K562 (cell line): Measurements from ENCODE around the gene ANO7. TPM values are rescaled to one million over a fixed set of nuclear protein-coding genes. Genes with fewer than 3 reads are reported as not detected.

Experiments
- ATF7 ChIP-seq: fragments of 450-650 bp; IDR thresholded peaks from 2 replicates; pipeline ENCODE4 v1.7.1; 2014; ENCODE audit warnings: mild to moderate bottlenecking, moderate library complexity
- COPS2 ChIP-seq: fragments of 450-650 bp; conservative IDR thresholded peaks from 2 replicates; pipeline ENCODE4 v1.6.1; 2016; ENCODE audit warnings: mild to moderate bottlenecking, moderate library complexity
- FIP1L1 ChIP-seq: fragments of 200-400 bp; formaldehyde crosslinking; IDR thresholded peaks from 2 replicates; pipeline ENCODE4 v1.6.1; 2018; ENCODE audit warnings: mild to moderate bottlenecking, low read depth, low read length; ENCODE audit not compliant: poor library complexity, severe bottlenecking
- KLF10 ChIP-seq: fragments of 250-450 bp; sonication (Bioruptor Pico); IDR thresholded peaks from 2 replicates; pipeline ENCODE4 v1.6.1; 2021; ENCODE audit warnings: matching md5 sums
- NFATC3 ChIP-seq: fragments of 450-650 bp; IDR thresholded peaks from 2 replicates; pipeline ENCODE4 v1.6.1; 2017; ENCODE audit warnings: mild to moderate bottlenecking
- POLR3G ChIP-seq: IDR thresholded peaks from 2 replicates; pipeline ENCODE4 v1.6.1; 2011; ENCODE audit not compliant: insufficient read length, insufficient replicate concordance; ENCODE audit errors: extremely low read depth
- SMAD4 ChIP-seq: fragments of 250-450 bp; sonication (Bioruptor Pico); conservative IDR thresholded peaks from 2 replicates; pipeline ENCODE4 v1.8.0; 2021; ENCODE audit warnings: inconsistent platforms, mild to moderate bottlenecking, moderate library complexity
- TEAD4 ChIP-seq, 2 experiments: sonication (generic) in 1 of 2; formaldehyde crosslinking in 1 of 2; IDR thresholded peaks; 2 replicates each; pipeline versions ENCODE4 v1.6.1 to v1.8.0; 2012 to 2022; ENCODE audit warnings: borderline replicate concordance in 1 of 2, inconsistent platforms in 1 of 2, low read length in 1 of 2, mild to moderate bottlenecking in 1 of 2, missing genetic modification reagents in 1 of 2
- THRAP3 ChIP-seq: fragments of 450-650 bp; IDR thresholded peaks from 2 replicates; pipeline ENCODE4 v1.6.1; 2016; ENCODE audit warnings: mild to moderate bottlenecking, inconsistent platforms, borderline replicate concordance
- ZNF124 ChIP-seq: sonication (generic); formaldehyde crosslinking; IDR thresholded peaks from 2 replicates; pipeline ENCODE4 v1.8.1; 2022; ENCODE audit warnings: missing genetic modification reagents
- ZNF197 ChIP-seq: fragments of 200-800 bp; sonication (Bioruptor generic); IDR thresholded peaks from 2 replicates; pipeline ENCODE4 v1.6.1; 2016; ENCODE audit warnings: low read depth, missing genetic modification characterization, missing compliant biosample characterization
- ZNF436 ChIP-seq: fragments of 250-450, 450-650 bp; sonication (Bioruptor Pico); formaldehyde crosslinking; IDR thresholded peaks from 2 replicates; pipeline ENCODE4 v1.7.0; 2020; ENCODE audit warnings: mild to moderate bottlenecking
- ZNF75A ChIP-seq: fragments of 450-650 bp; formaldehyde crosslinking; IDR thresholded peaks from 2 replicates; pipeline ENCODE4 v1.4.0; 2020; ENCODE audit warnings: mild to moderate bottlenecking
- polyA plus RNA-seq, 8 experiments: library from polyadenylated mRNA; depleted of rRNA in 4 of 8; stranded (reverse) in 5 of 8; unstranded in 3 of 8; fragments of >200 nt; fragmentation: Nextera tagmentation in 2 of 8; fragmentation: Illumina TruSeq in 1 of 8; extraction: Ambion mirVana in 2 of 8; extraction: Trizol in 1 of 8; gene quantifications; 2 replicates each; pipeline versions ENCODE4 v1.2.1 to v1.2.3, GENCODE V29; 2011 to 2014; ENCODE audit warnings: inconsistent platforms in 1 of 8, missing spikeins in 1 of 8
- total RNA-seq, 7 experiments: library from RNA; depleted of rRNA in 6 of 7; stranded (reverse); fragments of >200 nt in 6 of 7; fragmentation: Illumina TruSeq in 2 of 7; extraction: Trizol in 2 of 7; gene quantifications; 2 replicates each; pipeline versions ENCODE4 v1.2.1 to v1.2.3, GENCODE V29; 2011 to 2021; ENCODE audit warnings: low replicate concordance in 1 of 7
- TF ChIP-seq, protein P1 (sequence below): fragments of 250-450 bp; sonication (Bioruptor Pico); IDR thresholded peaks from 2 replicates; pipeline ENCODE4 v1.4.0; 2020; ENCODE audit warnings: mild to moderate bottlenecking, moderate library complexity
- TF ChIP-seq, protein P2 (sequence below): fragments of 200-800 bp; sonication (Bioruptor generic); IDR thresholded peaks from 2 replicates; pipeline ENCODE4 v1.6.1; 2017; ENCODE audit warnings: missing genetic modification characterization, missing compliant biosample characterization
- TF ChIP-seq, protein P3 (sequence below): fragments of 450-650 bp; formaldehyde crosslinking; IDR thresholded peaks from 2 replicates; pipeline ENCODE4 v1.4.0; 2022; ENCODE audit warnings: missing genetic modification characterization
- TF ChIP-seq, protein P4 (sequence below): sonication (generic); formaldehyde crosslinking; IDR thresholded peaks from 2 replicates; pipeline ENCODE4 v1.8.1; 2022; ENCODE audit warnings: missing genetic modification reagents
- TF ChIP-seq, protein P5 (sequence below), 2 experiments: IDR thresholded peaks; 2 replicates each; pipeline ENCODE4 v1.6.1; 2011; ENCODE audit warnings: borderline replicate concordance in 1 of 2, control low read depth in 1 of 2, low read depth in 1 of 2, low read length in 1 of 2, mild to moderate bottlenecking in 1 of 2, mixed read lengths in 1 of 2, moderate library complexity in 1 of 2; ENCODE audit not compliant: insufficient read depth in 1 of 2, insufficient read length in 1 of 2, poor library complexity in 1 of 2, severe bottlenecking in 1 of 2; ENCODE audit errors: extremely low read depth in 1 of 2

Gene ANO7
- total and polyA plus RNA-seq, 9 of the 15 experiments (the other 6 are each of a cell fraction or from before 2014, with no cell fraction given), result 0.28 to 5.1 (median 1.1) TPM

DNA sequence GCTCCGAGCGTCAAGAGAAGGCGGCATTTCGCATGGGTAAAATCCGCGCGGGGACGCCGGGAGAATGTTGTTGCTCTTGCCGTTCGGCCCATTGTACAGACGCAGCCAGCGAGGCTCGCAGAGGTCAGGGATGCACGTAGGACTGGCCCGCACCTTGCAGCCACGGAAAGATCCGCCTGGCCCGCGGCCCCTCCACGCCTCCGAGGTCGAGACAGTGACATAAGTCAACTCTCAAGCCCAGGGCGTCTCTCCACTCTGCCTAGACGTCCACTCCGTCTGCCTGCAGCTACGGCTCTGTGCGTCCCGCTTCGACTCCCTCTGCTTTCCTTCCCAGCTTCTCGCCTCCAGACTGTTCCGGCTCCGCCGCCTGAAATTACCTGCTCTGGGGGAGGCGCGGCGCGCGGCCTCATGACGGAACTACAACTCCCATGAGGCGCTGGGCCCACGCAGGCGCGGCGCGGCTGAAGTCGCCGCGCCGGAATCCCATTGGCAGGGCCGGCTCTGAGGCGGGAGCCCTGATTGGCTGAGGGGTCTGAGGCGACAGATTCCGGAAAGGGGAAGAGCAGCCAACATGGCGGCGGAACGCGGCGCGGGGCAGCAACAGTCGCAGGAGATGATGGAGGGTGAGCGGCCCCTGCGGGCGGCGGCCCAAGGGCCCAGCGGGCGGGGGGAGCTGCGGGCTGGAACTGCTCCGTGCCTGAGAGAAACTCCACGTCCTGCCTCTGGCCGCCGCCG, 38.4 kb upstream of the ANO7 start, which contains the start of gene PPP1R7 (continued):
- TF ChIP-seq TEAD4 (IDR thresholded peaks at IDR 0.05; ENCODE audit: low read length), result no peak
- TF ChIP-seq TEAD4 (CRISPR knock-in tag; IDR thresholded peaks at IDR 0.05; ENCODE audit: borderline replicate concordance), result no peak
- TF ChIP-seq, protein P1, sequence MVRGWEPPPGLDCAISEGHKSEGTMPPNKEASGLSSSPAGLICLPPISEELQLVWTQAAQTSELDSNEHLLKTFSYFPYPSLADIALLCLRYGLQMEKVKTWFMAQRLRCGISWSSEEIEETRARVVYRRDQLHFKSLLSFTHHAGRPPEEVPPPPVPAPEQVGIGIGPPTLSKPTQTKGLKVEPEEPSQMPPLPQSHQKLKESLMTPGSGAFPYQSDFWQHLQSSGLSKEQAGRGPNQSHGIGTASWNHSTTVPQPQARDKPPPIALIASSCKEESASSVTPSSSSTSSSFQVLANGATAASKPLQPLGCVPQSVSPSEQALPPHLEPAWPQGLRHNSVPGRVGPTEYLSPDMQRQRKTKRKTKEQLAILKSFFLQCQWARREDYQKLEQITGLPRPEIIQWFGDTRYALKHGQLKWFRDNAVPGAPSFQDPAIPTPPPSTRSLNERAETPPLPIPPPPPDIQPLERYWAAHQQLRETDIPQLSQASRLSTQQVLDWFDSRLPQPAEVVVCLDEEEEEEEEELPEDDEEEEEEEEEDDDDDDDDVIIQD (CRISPR knock-in tag), result no peak
- no peak for TF ChIP-seq ZNF75A (CRISPR knock-in tag)
- TF ChIP-seq, protein P2, sequence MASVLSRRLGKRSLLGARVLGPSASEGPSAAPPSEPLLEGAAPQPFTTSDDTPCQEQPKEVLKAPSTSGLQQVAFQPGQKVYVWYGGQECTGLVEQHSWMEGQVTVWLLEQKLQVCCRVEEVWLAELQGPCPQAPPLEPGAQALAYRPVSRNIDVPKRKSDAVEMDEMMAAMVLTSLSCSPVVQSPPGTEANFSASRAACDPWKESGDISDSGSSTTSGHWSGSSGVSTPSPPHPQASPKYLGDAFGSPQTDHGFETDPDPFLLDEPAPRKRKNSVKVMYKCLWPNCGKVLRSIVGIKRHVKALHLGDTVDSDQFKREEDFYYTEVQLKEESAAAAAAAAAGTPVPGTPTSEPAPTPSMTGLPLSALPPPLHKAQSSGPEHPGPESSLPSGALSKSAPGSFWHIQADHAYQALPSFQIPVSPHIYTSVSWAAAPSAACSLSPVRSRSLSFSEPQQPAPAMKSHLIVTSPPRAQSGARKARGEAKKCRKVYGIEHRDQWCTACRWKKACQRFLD (CRISPR knock-in tag), result 0 out of 2 replicates have a peak, but pooled peaks have one; percentile 12
- TF ChIP-seq, protein P3, sequence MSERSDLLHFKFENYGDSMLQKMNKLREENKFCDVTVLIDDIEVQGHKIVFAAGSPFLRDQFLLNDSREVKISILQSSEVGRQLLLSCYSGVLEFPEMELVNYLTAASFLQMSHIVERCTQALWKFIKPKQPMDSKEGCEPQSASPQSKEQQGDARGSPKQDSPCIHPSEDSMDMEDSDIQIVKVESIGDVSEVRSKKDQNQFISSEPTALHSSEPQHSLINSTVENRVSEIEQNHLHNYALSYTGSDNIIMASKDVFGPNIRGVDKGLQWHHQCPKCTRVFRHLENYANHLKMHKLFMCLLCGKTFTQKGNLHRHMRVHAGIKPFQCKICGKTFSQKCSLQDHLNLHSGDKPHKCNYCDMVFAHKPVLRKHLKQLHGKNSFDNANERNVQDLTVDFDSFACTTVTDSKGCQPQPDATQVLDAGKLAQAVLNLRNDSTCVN (CRISPR knock-in tag), result no peak
- peak; percentile 38 for TF ChIP-seq FIP1L1
- TF ChIP-seq POLR3G, result no peak
- no peak for TF ChIP-seq SMAD4
- peak; percentile 22; the same call in 1 of the 2 replicates for TF ChIP-seq ATF7
- no peak for TF ChIP-seq KLF10 (CRISPR knock-in tag)
- no peak for TF ChIP-seq COPS2
- TF ChIP-seq, protein P4, sequence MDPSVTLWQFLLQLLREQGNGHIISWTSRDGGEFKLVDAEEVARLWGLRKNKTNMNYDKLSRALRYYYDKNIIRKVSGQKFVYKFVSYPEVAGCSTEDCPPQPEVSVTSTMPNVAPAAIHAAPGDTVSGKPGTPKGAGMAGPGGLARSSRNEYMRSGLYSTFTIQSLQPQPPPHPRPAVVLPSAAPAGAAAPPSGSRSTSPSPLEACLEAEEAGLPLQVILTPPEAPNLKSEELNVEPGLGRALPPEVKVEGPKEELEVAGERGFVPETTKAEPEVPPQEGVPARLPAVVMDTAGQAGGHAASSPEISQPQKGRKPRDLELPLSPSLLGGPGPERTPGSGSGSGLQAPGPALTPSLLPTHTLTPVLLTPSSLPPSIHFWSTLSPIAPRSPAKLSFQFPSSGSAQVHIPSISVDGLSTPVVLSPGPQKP (CRISPR knock-in tag), result no peak
- TF ChIP-seq NFATC3, result no peak
- TF ChIP-seq, protein P5, sequence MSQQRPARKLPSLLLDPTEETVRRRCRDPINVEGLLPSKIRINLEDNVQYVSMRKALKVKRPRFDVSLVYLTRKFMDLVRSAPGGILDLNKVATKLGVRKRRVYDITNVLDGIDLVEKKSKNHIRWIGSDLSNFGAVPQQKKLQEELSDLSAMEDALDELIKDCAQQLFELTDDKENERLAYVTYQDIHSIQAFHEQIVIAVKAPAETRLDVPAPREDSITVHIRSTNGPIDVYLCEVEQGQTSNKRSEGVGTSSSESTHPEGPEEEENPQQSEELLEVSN (IDR thresholded peaks at IDR 0.05; ENCODE audit: borderline replicate concordance in 1 of 2, extremely low read depth in 1 of 2, insufficient read depth in 1 of 2, insufficient read length in 1 of 2, low read depth in 1 of 2, low read length in 1 of 2, poor library complexity in 1 of 2, severe bottlenecking in 1 of 2), result peak in 1 of 2 experiments; percentile 12
- TF ChIP-seq ZNF124, result no peak
- TF ChIP-seq THRAP3, result no peak
- TF ChIP-seq ZNF436, result no peak
- no peak for TF ChIP-seq ZNF197 (CRISPR knock-in tag)
